Mammary epithelial cell (primary cell): ENCODE results near the gene TMTC2.

Experiments
- EZH2 ChIP-seq: IDR thresholded peaks from 2 replicates; pipeline ENCODE4 v1.6.1; 2012; ENCODE audit warnings: low read length, inconsistent platforms, borderline replicate concordance
- TF ChIP-seq, protein P1 (sequence below), 2 donors: IDR thresholded peaks in 1 of 2; conservative IDR thresholded peaks in 1 of 2; 2 replicates each; pipeline ENCODE4 v1.5.1; 2011 to 2012; ENCODE audit warnings: inconsistent platforms in 2 of 2, low read length in 2 of 2, mild to moderate bottlenecking in 2 of 2, control low read depth in 1 of 2, low read depth in 1 of 2; ENCODE audit not compliant: insufficient read depth in 1 of 2; ENCODE audit errors: extremely low read depth in 1 of 2

DNA sequence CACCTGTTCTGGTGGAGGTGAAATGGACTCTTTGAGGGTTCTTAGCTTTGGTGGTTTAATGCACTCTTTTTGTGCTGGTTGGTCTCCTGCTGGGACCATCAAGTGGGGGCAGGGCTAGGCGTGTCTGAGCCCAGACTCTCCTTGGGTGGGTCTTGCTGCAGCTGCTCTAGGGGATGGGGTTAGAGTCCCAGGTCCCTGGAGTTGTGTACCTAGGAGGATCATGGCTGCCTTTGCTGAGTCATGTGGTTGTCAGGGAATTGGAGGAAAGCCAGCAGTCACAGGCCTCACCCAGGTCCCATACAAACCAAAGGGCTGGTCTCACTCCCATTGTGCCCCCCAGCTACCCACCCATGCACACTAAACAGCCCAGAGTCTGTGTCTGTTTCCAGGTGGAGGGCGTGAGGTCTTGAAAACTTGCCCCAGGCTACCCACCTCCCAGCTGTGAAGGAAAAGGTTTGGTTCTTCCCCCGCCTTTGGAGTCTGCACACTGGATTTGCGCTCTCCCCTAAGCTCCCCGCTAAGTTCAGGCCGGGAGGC lies 387.7 kb downstream of the TMTC2 start:
- TF ChIP-seq, protein P1, sequence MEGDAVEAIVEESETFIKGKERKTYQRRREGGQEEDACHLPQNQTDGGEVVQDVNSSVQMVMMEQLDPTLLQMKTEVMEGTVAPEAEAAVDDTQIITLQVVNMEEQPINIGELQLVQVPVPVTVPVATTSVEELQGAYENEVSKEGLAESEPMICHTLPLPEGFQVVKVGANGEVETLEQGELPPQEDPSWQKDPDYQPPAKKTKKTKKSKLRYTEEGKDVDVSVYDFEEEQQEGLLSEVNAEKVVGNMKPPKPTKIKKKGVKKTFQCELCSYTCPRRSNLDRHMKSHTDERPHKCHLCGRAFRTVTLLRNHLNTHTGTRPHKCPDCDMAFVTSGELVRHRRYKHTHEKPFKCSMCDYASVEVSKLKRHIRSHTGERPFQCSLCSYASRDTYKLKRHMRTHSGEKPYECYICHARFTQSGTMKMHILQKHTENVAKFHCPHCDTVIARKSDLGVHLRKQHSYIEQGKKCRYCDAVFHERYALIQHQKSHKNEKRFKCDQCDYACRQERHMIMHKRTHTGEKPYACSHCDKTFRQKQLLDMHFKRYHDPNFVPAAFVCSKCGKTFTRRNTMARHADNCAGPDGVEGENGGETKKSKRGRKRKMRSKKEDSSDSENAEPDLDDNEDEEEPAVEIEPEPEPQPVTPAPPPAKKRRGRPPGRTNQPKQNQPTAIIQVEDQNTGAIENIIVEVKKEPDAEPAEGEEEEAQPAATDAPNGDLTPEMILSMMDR (conservative IDR thresholded peaks at IDR 0.05 in 1 of 2, IDR thresholded peaks at IDR 0.05 in 1 of 2; ENCODE audit: extremely low read depth in 1 of 2, insufficient read depth in 1 of 2, low read depth in 1 of 2, low read length in 2 of 2), result no peak
- TF ChIP-seq EZH2, result no peak
